Measurements from ENCODE around the gene ZFYVE16. TPM values are rescaled to one million over a fixed set of nuclear protein-coding genes. Genes with fewer than 3 reads are reported as not detected.

ZFYVE16 gene
- total RNA-seq, 2 donors from 2014 or later: 27.8 to 34.5 TPM

DNA sequence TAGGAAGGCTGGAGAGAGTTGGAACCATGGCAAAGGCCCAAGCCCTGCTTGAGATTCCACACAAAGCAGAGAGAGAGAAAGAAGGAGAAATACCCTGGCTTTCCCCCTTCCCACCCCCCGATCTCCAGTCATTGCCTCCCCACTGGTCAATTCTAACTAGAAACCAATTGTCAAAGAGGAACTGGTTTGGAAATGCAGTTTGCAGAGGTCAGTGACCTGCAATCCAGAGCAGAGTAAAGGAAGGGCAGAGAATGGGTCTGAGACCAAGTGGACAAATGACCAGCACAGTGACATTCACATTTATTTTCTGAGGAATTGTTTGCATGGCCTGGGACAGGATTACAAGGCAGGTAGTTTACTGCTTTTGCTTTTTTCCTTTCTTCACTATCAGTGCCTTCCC, 37.5 kb upstream of the ZFYVE16 start:
- H3K27ac ChIP-seq: no peak overlapping the region
- H3K27me3 ChIP-seq: no peaks in the 10 kb centered on the region
- H3K4me3 ChIP-seq: no peak overlapping the region
- TF ChIP-seq, protein P1, sequence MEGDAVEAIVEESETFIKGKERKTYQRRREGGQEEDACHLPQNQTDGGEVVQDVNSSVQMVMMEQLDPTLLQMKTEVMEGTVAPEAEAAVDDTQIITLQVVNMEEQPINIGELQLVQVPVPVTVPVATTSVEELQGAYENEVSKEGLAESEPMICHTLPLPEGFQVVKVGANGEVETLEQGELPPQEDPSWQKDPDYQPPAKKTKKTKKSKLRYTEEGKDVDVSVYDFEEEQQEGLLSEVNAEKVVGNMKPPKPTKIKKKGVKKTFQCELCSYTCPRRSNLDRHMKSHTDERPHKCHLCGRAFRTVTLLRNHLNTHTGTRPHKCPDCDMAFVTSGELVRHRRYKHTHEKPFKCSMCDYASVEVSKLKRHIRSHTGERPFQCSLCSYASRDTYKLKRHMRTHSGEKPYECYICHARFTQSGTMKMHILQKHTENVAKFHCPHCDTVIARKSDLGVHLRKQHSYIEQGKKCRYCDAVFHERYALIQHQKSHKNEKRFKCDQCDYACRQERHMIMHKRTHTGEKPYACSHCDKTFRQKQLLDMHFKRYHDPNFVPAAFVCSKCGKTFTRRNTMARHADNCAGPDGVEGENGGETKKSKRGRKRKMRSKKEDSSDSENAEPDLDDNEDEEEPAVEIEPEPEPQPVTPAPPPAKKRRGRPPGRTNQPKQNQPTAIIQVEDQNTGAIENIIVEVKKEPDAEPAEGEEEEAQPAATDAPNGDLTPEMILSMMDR (IDR thresholded peaks at IDR 0.05): no peak
- no peaks in the 10 kb centered on the region for H3K4me1 ChIP-seq
- no peak for DNase-seq (ENCODE audit: low spot score)
- no peaks in the 10 kb centered on the region for H3K9me3 ChIP-seq
- no peaks in the 10 kb centered on the region for H3K36me3 ChIP-seq

- no peaks in the 10 kb centered on the region for H3K27me3 ChIP-seq
- DNase-seq (ENCODE audit: low spot score): no peak
- no peaks in the 10 kb centered on the region for H3K9me3 ChIP-seq
- no peak overlapping the region for H3K27ac ChIP-seq
- TF ChIP-seq, protein P1 (IDR thresholded peaks at IDR 0.05): no peak
- H3K36me3 ChIP-seq: no peaks in the 10 kb centered on the region
- no peaks in the 10 kb centered on the region for H3K4me1 ChIP-seq
- no peak overlapping the region for H3K4me3 ChIP-seq
Observed at GRCh38 chr5:80372780-80373179, 35.1 kb upstream of the ZFYVE16 start.

DNA sequence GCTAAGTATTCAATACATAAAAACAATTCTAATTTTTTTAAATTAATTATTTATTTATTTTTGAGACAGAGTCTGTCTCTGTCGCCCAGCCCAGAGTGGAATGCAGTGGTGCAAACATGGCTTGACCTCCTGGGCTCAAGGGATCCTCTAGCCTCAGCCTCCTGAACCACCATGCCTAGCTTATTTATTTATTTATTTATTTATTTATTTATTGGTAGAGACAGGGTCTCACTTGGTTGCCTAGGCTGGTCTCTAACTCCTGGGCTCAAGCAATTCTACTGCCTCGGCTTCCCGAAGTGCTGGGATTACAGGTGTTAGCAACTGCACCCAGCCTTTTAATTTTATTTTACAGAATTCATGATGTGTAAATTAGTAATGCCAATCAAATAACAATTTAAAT, 33.7 kb upstream of the ZFYVE16 start:
- no peak for DNase-seq (ENCODE audit: low spot score)
- Histone ChIP-seq H3K36me3 (no peaks in the 10 kb centered on the region), H3K4me1 (no peaks in the 10 kb centered on the region), H3K4me3 (no peak overlapping the region), H3K9me3 (no peaks in the 10 kb centered on the region), H3K27ac (no peak overlapping the region), H3K27me3 (no peaks in the 10 kb centered on the region)
- TF ChIP-seq, protein P1 (IDR thresholded peaks at IDR 0.05): no peak

- H3K9me3 ChIP-seq: no peaks in the 10 kb centered on the region
- TF ChIP-seq, protein P1 (IDR thresholded peaks at IDR 0.05): no peak
Observed at GRCh38 chr5:80376557-80376956, 31.3 kb upstream of the ZFYVE16 start.

GRCh38 chr5:80382488-80382887, 25.4 kb upstream of the ZFYVE16 start:
- TF ChIP-seq, protein P1 (IDR thresholded peaks at IDR 0.05): no peak
- Histone ChIP-seq H3K27ac (no peak overlapping the region), H3K4me1 (no peaks in the 10 kb centered on the region), H3K27me3 (no peaks in the 10 kb centered on the region), H3K9me3 (no peaks in the 10 kb centered on the region), H3K36me3 (no peaks in the 10 kb centered on the region), H3K4me3 (no peak overlapping the region)
- DNase-seq (ENCODE audit: low spot score): no peak

More at GRCh38 chr5:80376557-80376956, 31.3 kb upstream of the ZFYVE16 start:
- DNase-seq (ENCODE audit: low spot score): no peak
- Histone ChIP-seq H3K4me3 (no peak overlapping the region), H3K36me3 (no peaks in the 10 kb centered on the region), H3K27ac (no peak overlapping the region), H3K27me3 (no peaks in the 10 kb centered on the region), H3K4me1 (no peaks in the 10 kb centered on the region)

DNA sequence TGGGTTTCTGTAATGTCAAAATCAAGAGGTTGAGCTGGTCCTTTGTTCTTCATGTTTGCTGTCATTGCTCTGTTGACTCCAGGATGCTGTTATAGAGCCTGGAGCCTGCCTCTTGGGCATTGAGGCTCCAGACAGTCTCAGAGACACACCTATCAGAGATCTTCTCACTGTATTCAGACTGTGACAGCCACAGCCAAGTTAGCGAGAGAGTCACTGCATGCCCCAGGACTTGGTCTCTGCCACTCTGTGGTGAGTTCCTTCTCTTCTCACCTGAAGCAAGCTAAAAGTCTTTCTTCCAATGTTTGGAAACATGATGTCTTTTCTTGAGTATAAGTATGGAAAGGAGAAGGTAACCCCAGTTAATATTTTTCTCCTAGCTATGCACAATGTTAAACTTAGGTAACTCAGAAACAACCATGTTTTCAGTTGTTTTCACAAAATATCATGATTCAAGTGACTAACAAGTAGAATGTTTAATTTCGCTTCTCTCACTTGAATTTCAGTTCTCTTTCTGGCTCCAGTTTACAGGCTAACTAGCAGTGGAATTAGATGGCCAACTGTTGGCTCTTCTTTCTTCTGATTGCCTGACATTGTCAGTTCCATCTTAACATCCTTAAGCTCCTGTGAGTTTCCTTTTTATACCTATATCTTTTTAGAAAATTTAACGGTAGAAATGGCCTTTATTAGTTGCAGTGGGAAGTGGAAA, 20.6 kb upstream of the ZFYVE16 start:
- DNase-seq (ENCODE audit: low spot score): no peak

More for the DNA sequence above, 20.6 kb upstream of the ZFYVE16 start:
- no peak overlapping the region for H3K27ac ChIP-seq
- H3K4me3 ChIP-seq: no peak overlapping the region
- no peaks in the 10 kb centered on the region for H3K9me3 ChIP-seq
- H3K4me1 ChIP-seq: no peaks in the 10 kb centered on the region
- no peaks in the 10 kb centered on the region for H3K36me3 ChIP-seq
- no peaks in the 10 kb centered on the region for H3K27me3 ChIP-seq
- TF ChIP-seq, protein P1 (IDR thresholded peaks at IDR 0.05): no peak

Data from right atrium auricular region (tissue), 2 donors.